ENCODE data around the gene PPP2CA. TPM values are rescaled to one million over a fixed set of nuclear protein-coding genes. Genes with fewer than 3 reads are reported as not detected.

PPP2CA gene
- total RNA-seq, 2 experiments from 2014 or later = 188 to 195 TPM

DNA sequence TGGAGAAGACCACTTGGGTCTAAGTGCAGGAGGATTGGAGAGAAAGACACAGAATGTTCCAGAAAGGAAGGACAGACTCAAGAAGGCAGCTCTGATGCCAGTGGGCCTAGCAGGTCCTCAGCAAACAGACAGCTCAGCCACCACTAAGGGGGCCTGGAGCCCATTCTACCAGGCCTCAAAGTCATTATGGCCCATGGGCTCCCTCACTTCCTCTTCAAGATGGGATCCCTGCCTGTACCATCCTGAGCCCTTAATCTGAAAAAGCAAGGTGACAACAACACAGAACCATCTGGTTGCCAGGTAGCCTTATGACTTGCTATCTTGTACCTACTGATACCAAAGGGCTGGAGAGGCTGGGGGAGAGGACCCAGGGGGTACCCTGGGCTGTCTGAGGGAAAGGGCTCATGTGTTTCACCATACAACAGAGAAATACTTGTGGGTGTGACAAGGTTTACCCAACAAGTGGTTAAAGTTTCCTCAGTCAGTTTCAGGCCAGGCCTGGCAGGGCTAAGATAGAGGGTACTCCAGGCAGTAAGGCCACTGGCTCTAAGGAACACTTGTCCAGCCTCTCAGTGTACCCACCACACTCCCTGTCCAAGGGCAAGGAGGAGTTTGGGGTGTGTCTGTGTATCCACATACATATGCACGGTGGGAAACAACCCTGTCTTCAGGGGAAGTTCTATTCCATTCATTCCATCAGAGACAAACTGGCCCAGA, 80.7 kb downstream of the PPP2CA start:
- POLR2A ChIA-PET = interaction anchor here (0.9 to 24.9 kb wide), 4 partner anchors 4 to 169 kb away, joined by 3 to 350 read pairs (median 184); no protein-coding TSS in a partner anchor
- TF ChIP-seq, protein P1, sequence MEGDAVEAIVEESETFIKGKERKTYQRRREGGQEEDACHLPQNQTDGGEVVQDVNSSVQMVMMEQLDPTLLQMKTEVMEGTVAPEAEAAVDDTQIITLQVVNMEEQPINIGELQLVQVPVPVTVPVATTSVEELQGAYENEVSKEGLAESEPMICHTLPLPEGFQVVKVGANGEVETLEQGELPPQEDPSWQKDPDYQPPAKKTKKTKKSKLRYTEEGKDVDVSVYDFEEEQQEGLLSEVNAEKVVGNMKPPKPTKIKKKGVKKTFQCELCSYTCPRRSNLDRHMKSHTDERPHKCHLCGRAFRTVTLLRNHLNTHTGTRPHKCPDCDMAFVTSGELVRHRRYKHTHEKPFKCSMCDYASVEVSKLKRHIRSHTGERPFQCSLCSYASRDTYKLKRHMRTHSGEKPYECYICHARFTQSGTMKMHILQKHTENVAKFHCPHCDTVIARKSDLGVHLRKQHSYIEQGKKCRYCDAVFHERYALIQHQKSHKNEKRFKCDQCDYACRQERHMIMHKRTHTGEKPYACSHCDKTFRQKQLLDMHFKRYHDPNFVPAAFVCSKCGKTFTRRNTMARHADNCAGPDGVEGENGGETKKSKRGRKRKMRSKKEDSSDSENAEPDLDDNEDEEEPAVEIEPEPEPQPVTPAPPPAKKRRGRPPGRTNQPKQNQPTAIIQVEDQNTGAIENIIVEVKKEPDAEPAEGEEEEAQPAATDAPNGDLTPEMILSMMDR (IDR thresholded peaks at IDR 0.05) = no peak
- Histone ChIP-seq H3K4me1 (ENCODE audit: insufficient read depth, low read length) (peaks cover 50% of the 10 kb centered on the region), H3K27ac (ENCODE audit: low read depth in 1 of 2, low read length in 2 of 2) (peak overlapping the region; percentile 26 to 48), H3K36me3 (ENCODE audit: insufficient read depth, low read length) (peaks cover 92% of the 10 kb centered on the region), H3K4me3 (ENCODE audit: low read length) (no peak overlapping the region), H3K9me3 (ENCODE audit: control insufficient read depth in 1 of 2, insufficient read depth in 1 of 2, low read length in 2 of 2) (no peaks in the 10 kb centered on the region), H3K27me3 (ENCODE audit: control insufficient read depth in 1 of 2, insufficient read depth in 2 of 2, low read length in 2 of 2) (no peaks in the 10 kb centered on the region)
- no peaks in the 10 kb centered on the region for H3K9me3 Mint-ChIP-seq
- peak in 5 of 14 experiments; percentile 0 to 26 (median 8) for DNase-seq
- peaks cover 93% of the 10 kb centered on the region for H3K36me3 Mint-ChIP-seq (ENCODE audit: low read depth)
- intact Hi-C loops (cut with DNase I, micrococcal nuclease) = no loop called here
- peak overlapping the region; percentile 98 for H3K27ac Mint-ChIP-seq
- H3K4me3 Mint-ChIP-seq = peak overlapping the region; percentile 3
- peak; percentile 1 for ATAC-seq (ENCODE audit: poor library complexity)
- H3K27me3 Mint-ChIP-seq = no peaks in the 10 kb centered on the region
- H3K4me1 Mint-ChIP-seq (ENCODE audit: low read depth) = peaks cover 64% of the 10 kb centered on the region
- CTCF ChIA-PET = interaction anchor here (0.7 to 8.1 kb wide), 4 partner anchors 44 to 105 kb away, joined by 3 to 114 read pairs (median 4); no protein-coding TSS in a partner anchor

Small RNAs within 50 kb of the gene (microRNA-seq; reads per million reads assigned to microRNA genes)
- gene MIR3661 (ENCODE audit: borderline microRNAs expressed, borderline replicate concordance) = 0.61 reads per million

Other genes starting within 250 kb of the PPP2CA start
- gene VDAC1, start 221.1 kb downstream of the PPP2CA start, total RNA-seq = 10 to 100 TPM; 46.8 to 50.9 TPM
- gene TCF7, start 111.4 kb downstream of the PPP2CA start, total RNA-seq = 100 to 1,000 TPM; 480 to 493 TPM
- 100 to 1,000 TPM; 303 to 314 TPM for gene SKP1, start 49.1 kb downstream of the PPP2CA start, total RNA-seq
- under 1 TPM; 0.38 to 0.56 TPM for gene CDKL3, start 141.1 kb upstream of the PPP2CA start, total RNA-seq
- gene UBE2B, start 145.5 kb upstream of the PPP2CA start, total RNA-seq = 100 to 1,000 TPM; 225 to 228 TPM
- gene CDKN2AIPNL, start 185.8 kb upstream of the PPP2CA start, total RNA-seq = 10 to 100 TPM; 12.8 to 15.5 TPM

Data from CD4-positive, alpha-beta T cell (primary cell).